SK-N-MC (cell line): ENCODE measurements around the gene ZMYND15.

Source experiments
- DNase-seq: peaks from one replicate; pipeline ENCODE4 v3.0.0-alpha.2; 2011; ENCODE audit warnings: low read depth, low spot score
- H3K27ac ChIP-seq: fragments of 200-600 bp; sonication (generic); 2 replicates; pipeline ENCODE4 v1.5.1; 2016; ENCODE audit warnings: mixed run types
- H3K36me3 ChIP-seq: fragments of 200-600 bp; sonication (generic); 2 replicates; pipeline ENCODE4 v1.6.1; 2017; ENCODE audit warnings: antibody characterized with exemption, low read length, mixed read lengths; ENCODE audit not compliant: insufficient read depth
- H3K4me3 ChIP-seq: fragments of 200-600 bp; sonication (generic); 2 replicates; pipeline ENCODE4 v1.5.1; 2016
- H3K9ac ChIP-seq: fragments of 200-600 bp; sonication (generic); 2 replicates; pipeline ENCODE4 v1.8.0; 2017; ENCODE audit warnings: mixed run types, mixed read lengths; ENCODE audit not compliant: insufficient read length
- H3K9me3 ChIP-seq: fragments of 200-600 bp; sonication (generic); 2 replicates; pipeline ENCODE4 v1.6.1; 2017; ENCODE audit warnings: low read depth, mild to moderate bottlenecking, antibody characterized with exemption, low read length, moderate library complexity, mixed read lengths
- EZH2 ChIP-seq: fragments of 200-600 bp; sonication (generic); IDR thresholded peaks from one replicate; pipeline ENCODE4 v1.6.1; 2017; ENCODE audit warnings: antibody characterized with exemption
- FOXP2 ChIP-seq: optimal IDR thresholded peaks from 2 replicates; pipeline ENCODE3; 2011; ENCODE audit warnings: mild to moderate bottlenecking, moderate library complexity; ENCODE audit not compliant: insufficient read depth; ENCODE audit errors: extremely low read length, control extremely low read depth
- POLR2AphosphoS5 ChIP-seq: IDR thresholded peaks from 2 replicates; pipeline ENCODE4 v1.6.1; 2012; ENCODE audit warnings: mild to moderate bottlenecking, low read depth, low read length, borderline replicate concordance

Gene ZMYND15

DNA sequence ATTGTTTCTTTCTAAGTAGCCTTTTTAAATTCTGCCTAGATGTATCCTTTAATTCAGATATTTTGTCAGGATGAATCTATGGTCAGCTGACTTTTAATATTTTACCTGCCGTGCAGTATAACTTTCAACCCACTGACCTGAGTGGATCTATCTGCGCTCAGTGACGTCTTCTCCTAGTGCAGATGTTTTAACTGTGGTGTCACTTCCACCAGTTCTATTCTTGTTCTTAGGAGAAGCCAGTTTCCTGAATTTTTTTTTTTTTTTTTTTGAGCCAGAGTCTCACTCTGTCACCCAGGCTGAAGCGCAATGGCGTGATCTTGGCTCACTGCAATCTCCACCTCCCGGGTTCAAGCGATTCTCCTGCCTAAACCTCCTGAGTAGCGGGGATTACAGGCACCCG is 27.1 kb downstream of the ZMYND15 start:
- H3K27ac ChIP-seq, result no peak overlapping the region
- DNase-seq, result no peak
- no peaks in the 10 kb centered on the region for H3K36me3 ChIP-seq
- TF ChIP-seq EZH2 (no peak), FOXP2 (no peak)
- H3K9ac ChIP-seq, result no peak overlapping the region
- no peak overlapping the region for H3K4me3 ChIP-seq
- no peaks in the 10 kb centered on the region for H3K9me3 ChIP-seq

DNA sequence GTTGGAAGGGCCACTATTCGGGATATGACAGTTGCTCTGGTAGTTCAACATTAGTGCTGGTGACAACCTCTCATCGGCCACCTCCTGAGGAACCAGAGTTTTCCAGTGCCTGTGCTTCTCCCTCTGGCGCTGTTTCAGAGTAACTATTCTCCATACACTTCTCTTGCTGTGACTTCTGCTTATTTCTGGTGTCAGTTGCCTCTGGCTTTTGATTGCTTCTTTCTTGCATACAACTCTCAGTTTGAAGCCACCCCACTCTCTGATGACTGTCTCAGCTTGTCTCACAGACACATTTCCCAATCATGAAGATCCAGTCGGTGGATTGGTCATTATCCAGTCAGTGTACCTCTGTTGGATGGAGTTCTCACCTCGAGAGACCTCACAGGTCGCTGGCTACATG is 28.7 kb downstream of the ZMYND15 start:
- DNase-seq, result no peak
- Histone ChIP-seq H3K9ac (no peak overlapping the region), H3K4me3 (no peak overlapping the region), H3K9me3 (no peaks in the 10 kb centered on the region), H3K27ac (no peak overlapping the region), H3K36me3 (no peaks in the 10 kb centered on the region)
- TF ChIP-seq FOXP2 (no peak), EZH2 (no peak), POLR2AphosphoS5 (no peak)

DNA sequence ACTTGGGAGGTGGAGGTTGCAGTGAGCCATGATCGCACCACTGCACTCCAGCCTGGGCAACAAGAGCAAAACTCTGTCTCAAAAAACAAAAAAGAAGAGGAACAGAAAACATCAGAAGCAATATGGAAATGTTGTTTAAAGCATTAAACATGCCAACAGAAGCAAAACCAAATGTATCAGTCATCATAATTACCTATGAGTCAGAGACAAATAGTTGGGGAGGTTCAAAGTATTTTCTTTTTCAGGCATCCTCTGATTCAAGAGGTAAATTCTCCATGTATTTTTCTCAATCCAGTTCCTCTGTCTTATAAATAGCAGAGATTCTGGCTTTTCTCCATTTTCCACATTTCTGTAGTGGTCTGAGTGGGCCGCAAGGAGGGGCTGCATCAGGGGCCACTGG is 30.0 kb downstream of the ZMYND15 start:
- Histone ChIP-seq H3K9me3 (no peaks in the 10 kb centered on the region), H3K4me3 (no peak overlapping the region), H3K27ac (no peak overlapping the region), H3K36me3 (no peaks in the 10 kb centered on the region), H3K9ac (no peak overlapping the region)
- DNase-seq, result no peak
- no peak for TF ChIP-seq EZH2
- TF ChIP-seq FOXP2, result no peak
- TF ChIP-seq POLR2AphosphoS5, result no peak

DNA sequence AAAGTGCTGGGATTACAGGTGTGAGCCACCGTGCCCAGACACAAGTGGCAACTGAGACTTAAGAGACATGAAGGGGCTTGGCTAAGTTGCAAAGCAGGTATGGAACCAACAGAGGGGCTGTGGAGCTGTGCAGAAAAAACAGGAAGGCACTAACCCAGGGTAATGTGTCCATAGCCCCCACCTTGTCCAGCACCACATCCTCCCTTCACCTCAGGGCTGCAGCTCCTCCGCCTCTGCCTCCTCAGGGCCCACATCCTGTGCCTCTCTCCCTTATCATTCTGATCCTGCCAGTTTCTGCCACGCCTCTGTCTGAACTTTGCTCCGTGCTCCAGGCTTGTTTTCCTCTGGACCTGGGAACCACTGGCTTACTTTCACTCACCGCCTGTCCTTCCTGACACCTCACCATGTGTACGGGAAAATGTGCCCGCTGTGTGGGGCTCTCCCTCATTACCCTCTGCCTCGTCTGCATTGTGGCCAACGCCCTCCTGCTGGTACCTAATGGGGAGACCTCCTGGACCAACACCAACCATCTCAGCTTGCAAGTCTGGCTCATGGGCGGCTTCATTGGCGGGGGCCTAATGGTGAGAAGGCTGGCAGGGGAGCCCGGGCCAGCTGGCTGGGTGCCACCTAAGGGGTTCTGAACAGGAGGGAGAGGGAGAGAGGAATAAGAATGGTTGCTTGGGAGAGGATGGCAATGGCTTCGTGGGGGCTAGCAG is 32.0 kb downstream of the ZMYND15 start, which contains the start of gene TM4SF5:
TM4SF5 (plus strand) TSS at position 368 of the 716 bp plus-strand sequence; CDS start at position 405, 37 bp downstream.
- TF ChIP-seq FOXP2 (no peak), POLR2AphosphoS5 (no peak), EZH2 (no peak)
- Histone ChIP-seq H3K9ac (no peak within 1 kb of the TSS), H3K27ac (no peak within 1 kb of the TSS), H3K4me3 (no peak within 1 kb of the TSS), H3K36me3 (no peaks in the 10 kb centered on the region), H3K9me3 (no peaks in the 10 kb centered on the region)
- DNase-seq, result no peak

DNA sequence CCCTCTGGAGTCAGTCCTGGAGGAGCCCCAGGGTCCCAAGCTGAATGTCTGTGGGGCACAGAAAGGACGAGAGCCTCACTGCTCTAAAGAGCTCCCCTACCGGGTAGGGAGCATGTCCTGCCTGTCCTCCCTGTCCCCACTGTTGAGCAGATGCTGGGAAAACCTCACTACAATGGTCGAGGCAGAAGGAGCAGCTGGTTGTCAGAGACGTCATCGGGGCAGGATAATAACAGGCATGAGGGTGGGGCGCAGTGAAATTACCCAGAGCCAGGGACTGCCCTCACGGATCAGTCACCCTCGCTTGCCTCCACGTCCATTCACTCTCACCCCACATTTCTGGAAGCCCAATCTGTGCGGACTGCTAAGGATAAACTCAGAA is 32.6 kb downstream of the ZMYND15 start:
- no peak overlapping the region for H3K27ac ChIP-seq
- H3K9ac ChIP-seq, result no peak overlapping the region
- no peaks in the 10 kb centered on the region for H3K9me3 ChIP-seq
- TF ChIP-seq FOXP2, result no peak
- TF ChIP-seq POLR2AphosphoS5, result no peak
- no peak for TF ChIP-seq EZH2
- H3K4me3 ChIP-seq, result no peak overlapping the region
- no peak for DNase-seq
- H3K36me3 ChIP-seq, result no peaks in the 10 kb centered on the region

DNA sequence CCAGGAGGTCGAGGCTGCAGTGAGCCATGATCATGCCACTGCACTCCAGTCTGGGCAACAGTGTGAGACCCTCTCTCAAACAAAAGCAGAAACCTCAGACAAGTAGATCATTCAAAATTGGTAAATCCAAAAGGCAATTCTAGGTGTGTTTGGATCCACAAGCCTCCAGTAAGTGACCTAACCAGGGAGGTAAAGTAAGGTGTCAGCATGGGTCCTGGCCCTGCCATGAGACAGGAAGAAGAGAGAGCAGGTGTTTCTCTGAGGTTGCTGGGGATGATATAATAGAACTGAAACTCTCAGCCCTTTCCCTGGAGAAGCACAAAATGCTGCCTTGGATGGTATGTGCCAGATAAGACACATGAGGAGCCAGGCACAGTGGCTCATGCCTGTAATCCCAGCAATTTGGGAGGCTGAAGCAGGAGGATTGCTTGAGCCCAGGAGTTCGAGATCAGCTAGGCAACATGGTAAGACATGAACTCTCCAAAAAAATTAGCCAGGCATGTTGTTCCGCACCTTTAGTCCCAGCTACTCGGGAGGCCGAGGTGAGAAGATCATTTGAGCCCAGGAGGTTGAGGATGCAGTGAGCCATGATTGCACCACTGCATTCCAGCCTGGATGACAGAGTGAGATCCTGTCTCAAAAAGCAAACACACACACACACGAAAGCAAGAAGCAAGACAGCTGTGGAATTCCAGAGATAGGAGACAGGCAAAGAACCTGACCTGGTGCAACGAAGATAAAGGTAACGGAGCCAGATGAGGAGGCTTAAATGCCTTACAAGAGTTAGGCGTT is 38.5 kb downstream of the ZMYND15 start:
- Histone ChIP-seq H3K9ac (no peak overlapping the region), H3K9me3 (no peaks in the 10 kb centered on the region), H3K4me3 (no peak overlapping the region), H3K36me3 (no peaks in the 10 kb centered on the region), H3K27ac (no peak overlapping the region)
- TF ChIP-seq POLR2AphosphoS5 (no peak), FOXP2 (no peak)
- no peak for DNase-seq

DNA sequence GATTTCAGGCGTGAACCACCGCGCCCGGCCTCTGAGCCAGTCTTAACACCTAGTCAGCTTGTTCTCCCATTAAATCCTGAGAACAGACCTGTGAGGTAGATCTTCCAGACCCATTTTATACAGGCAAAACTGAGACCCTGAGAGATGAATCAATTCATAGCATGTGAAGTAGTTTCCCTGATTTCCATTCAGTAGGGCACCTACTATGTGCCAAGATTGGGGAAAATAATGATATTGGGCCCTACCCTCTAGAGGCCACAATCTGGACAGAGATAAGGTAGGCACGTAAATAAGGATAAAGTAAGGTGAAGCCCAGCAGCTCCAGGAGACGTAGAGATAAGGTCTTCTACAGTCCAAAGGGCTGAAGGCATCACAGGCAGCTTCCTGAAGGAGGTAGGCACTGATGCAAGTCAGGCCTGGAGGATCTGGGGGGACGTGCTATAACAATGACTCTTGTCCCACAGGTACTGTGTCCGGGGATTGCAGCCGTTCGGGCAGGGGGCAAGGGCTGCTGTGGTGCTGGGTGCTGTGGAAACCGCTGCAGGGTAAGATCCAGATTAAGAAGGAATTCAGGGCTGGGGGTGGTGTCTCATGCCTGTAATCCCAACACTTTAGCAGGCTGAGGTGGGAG is 40.8 kb downstream of the ZMYND15 start:
- H3K36me3 ChIP-seq, result no peaks in the 10 kb centered on the region
- H3K9me3 ChIP-seq, result no peaks in the 10 kb centered on the region
- no peak for DNase-seq
- H3K4me3 ChIP-seq, result no peak overlapping the region
- H3K27ac ChIP-seq, result no peak overlapping the region
- TF ChIP-seq FOXP2 (no peak), POLR2AphosphoS5 (no peak)
- H3K9ac ChIP-seq, result no peak overlapping the region

DNA sequence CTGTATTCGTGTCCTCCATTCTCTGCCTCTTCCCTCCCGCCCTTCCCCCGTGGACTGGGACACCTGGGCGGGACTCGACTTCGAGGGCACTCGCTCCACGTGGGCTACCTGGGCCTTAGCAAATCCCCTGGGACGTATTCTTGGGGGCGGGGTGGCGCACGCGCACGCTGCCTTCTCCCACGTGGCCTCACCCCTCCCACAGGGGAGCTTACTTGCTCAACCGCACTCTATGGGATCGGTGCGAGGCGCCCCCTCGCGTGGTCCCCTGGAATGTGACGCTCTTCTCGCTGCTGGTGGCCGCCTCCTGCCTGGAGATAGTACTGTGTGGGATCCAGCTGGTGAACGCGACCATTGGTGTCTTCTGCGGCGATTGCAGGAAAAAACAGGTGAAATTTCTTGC is 43.0 kb downstream of the ZMYND15 start:
- no peaks in the 10 kb centered on the region for H3K9me3 ChIP-seq
- H3K4me3 ChIP-seq, result no peak overlapping the region
- DNase-seq, result no peak
- H3K27ac ChIP-seq, result no peak overlapping the region
- no peak overlapping the region for H3K9ac ChIP-seq
- H3K36me3 ChIP-seq, result no peaks in the 10 kb centered on the region
- TF ChIP-seq EZH2, result no peak
- no peak for TF ChIP-seq POLR2AphosphoS5
- no peak for TF ChIP-seq FOXP2
